IMR-90 (cell line): ENCODE results near the gene ITPRIP. TPM values are rescaled to one million over a fixed set of nuclear protein-coding genes. Genes with fewer than 3 reads are reported as not detected.

ENCODE experiments used
- ATAC-seq: fragments of 200-7000 bp; cut with Tn5 transposase; 2 replicates; pipeline ENCODE4 v1.9.1; 2020; ENCODE audit warnings: low read depth, mild to moderate bottlenecking, moderate library complexity
- BruUV-seq: library from RNA; stranded (reverse); fragments of 400-500 nt; replicated peaks from 2 replicates; lab custom pipeline; 2021; lab: Mats Ljungman, UMichigan
- CTCF ChIA-PET: fragments of 300-600 bp; formaldehyde crosslinking; extraction: SDS; loops from one replicate; lab custom pipeline; 2021; ENCODE audit warnings: antibody characterized with exemption; lab: Yijun Ruan, JAX
- POLR2A ChIA-PET: fragments of 300-600 bp; sonication (Branson Sonifier 250); formaldehyde crosslinking; loops from one replicate; lab custom pipeline; 2022; ENCODE audit warnings: antibody characterized with exemption; ENCODE audit not compliant: unreplicated experiment; lab: Charles Lee
- DNase-seq: peaks from one replicate; pipeline ENCODE4 v3.0.0; 2013
- H2AFZ ChIP-seq: replicated peaks from 2 replicates; pipeline ENCODE3; 2013; ENCODE audit warnings: low read length, mild to moderate bottlenecking; ENCODE audit not compliant: poor library complexity
- H2AK5ac ChIP-seq: 2 replicates; pipeline ENCODE4 v1.6.1; 2013; ENCODE audit warnings: low read depth, low read length, inconsistent platforms
- H2AK9ac ChIP-seq: replicated peaks from 2 replicates; pipeline ENCODE3; 2013; ENCODE audit warnings: mild to moderate bottlenecking, low read depth, low read length, moderate library complexity; ENCODE audit not compliant: poor library complexity
- H2BK120ac ChIP-seq: 2 replicates; pipeline ENCODE4 v1.6.1; 2013; ENCODE audit warnings: low read depth, low read length, inconsistent platforms
- H2BK15ac ChIP-seq: 3 replicates; pipeline ENCODE4 v1.6.1; 2013; ENCODE audit warnings: low read depth, low read length, inconsistent platforms
- H2BK20ac ChIP-seq: 2 replicates; pipeline ENCODE4 v1.6.1; 2013; ENCODE audit warnings: low read depth, mild to moderate bottlenecking, inconsistent platforms, low read length, moderate library complexity
- H2BK5ac ChIP-seq: 2 replicates; pipeline ENCODE4 v1.6.1; 2013; ENCODE audit warnings: mild to moderate bottlenecking, low read depth, low read length, inconsistent platforms; ENCODE audit not compliant: poor library complexity, severe bottlenecking
- H3K14ac ChIP-seq: replicated peaks from 2 replicates; pipeline ENCODE4 v1.6.1; 2013; ENCODE audit warnings: low read depth, low read length, inconsistent platforms
- H3K18ac ChIP-seq: 2 replicates; pipeline ENCODE4 v1.6.1; 2013; ENCODE audit warnings: low read depth, low read length, control low read depth
- H3K23ac ChIP-seq: 2 replicates; pipeline ENCODE4 v1.6.1; 2013; ENCODE audit warnings: low read depth, low read length, inconsistent platforms
- H3K27ac ChIP-seq: 2 replicates; pipeline ENCODE4 v1.5.1; 2013; ENCODE audit warnings: mild to moderate bottlenecking, control low read depth, low read length; ENCODE audit not compliant: insufficient read depth
- H3K27me3 ChIP-seq: 2 replicates; pipeline ENCODE4 v1.6.1; 2013; ENCODE audit warnings: low read length; ENCODE audit not compliant: control insufficient read depth, insufficient read depth
- H3K36me3 ChIP-seq: 2 replicates; pipeline ENCODE4 v1.6.1; 2013; ENCODE audit warnings: low read length, mixed read lengths; ENCODE audit not compliant: control insufficient read depth, insufficient read depth
- H3K4ac ChIP-seq: 2 replicates; pipeline ENCODE4 v1.6.1; 2013; ENCODE audit warnings: low read depth, low read length, inconsistent platforms
- H3K4me1 ChIP-seq: 2 replicates; pipeline ENCODE4 v1.6.1; 2013; ENCODE audit warnings: low read length, mixed read lengths; ENCODE audit not compliant: control insufficient read depth, insufficient read depth
- H3K4me2 ChIP-seq: 2 replicates; pipeline ENCODE4 v1.6.1; 2013; ENCODE audit warnings: low read depth, mild to moderate bottlenecking, control low read depth, low read length, moderate library complexity
- H3K4me3 ChIP-seq: 2 replicates; pipeline ENCODE4 v1.5.1; 2013; ENCODE audit warnings: low read depth, mild to moderate bottlenecking, control low read depth, low read length, moderate library complexity; ENCODE audit not compliant: insufficient read depth
- H3K56ac ChIP-seq: 2 replicates; pipeline ENCODE4 v1.6.1; 2013; ENCODE audit warnings: low read length, inconsistent platforms; ENCODE audit not compliant: insufficient read depth; ENCODE audit errors: extremely low read depth
- H3K79me1 ChIP-seq, 2 experiments: 2 replicates each; pipeline ENCODE4 v1.6.1; 2013; ENCODE audit warnings: low read length in 2 of 2, inconsistent platforms in 1 of 2, low read depth in 1 of 2
- H3K9ac ChIP-seq: 2 replicates; pipeline ENCODE4 v1.6.1; 2013; ENCODE audit warnings: low read depth, low read length, control low read depth
- H3K9me1 ChIP-seq: 2 replicates; pipeline ENCODE4 v1.6.1; 2013; ENCODE audit warnings: low read length, inconsistent platforms; ENCODE audit not compliant: insufficient read depth
- H3K9me3 ChIP-seq: 2 replicates; pipeline ENCODE4 v1.6.1; 2013; ENCODE audit warnings: low read length; ENCODE audit not compliant: control insufficient read depth, insufficient read depth
- H4K20me1 ChIP-seq: 2 replicates; pipeline ENCODE4 v1.6.1; 2013; ENCODE audit warnings: low read length, inconsistent platforms; ENCODE audit not compliant: insufficient read depth
- H4K5ac ChIP-seq: 2 replicates; pipeline ENCODE4 v1.6.1; 2013; ENCODE audit warnings: mild to moderate bottlenecking, low read depth, low read length, control low read depth
- H4K8ac ChIP-seq, 2 experiments: 2 replicates each; pipeline ENCODE4 v1.6.1; 2013; ENCODE audit warnings: low read depth in 2 of 2, low read length in 2 of 2, control low read depth in 1 of 2, inconsistent platforms in 1 of 2
- H4K91ac ChIP-seq: 2 replicates; pipeline ENCODE4 v1.6.1; 2013; ENCODE audit warnings: low read depth, low read length, inconsistent platforms; ENCODE audit not compliant: insufficient read depth
- CEBPB ChIP-seq: IDR thresholded peaks from 2 replicates; pipeline ENCODE4 v1.6.1; 2012; ENCODE audit warnings: low read depth, low read length, improper control_type of control experiment
- CHD1 ChIP-seq: IDR thresholded peaks from 2 replicates; pipeline ENCODE4 v1.6.1; 2012; ENCODE audit warnings: low read depth, low read length, improper control_type of control experiment
- WGBS, 2 experiments: methylation state at CpG; one replicate each; pipeline versions ENCODE4 v1.1.5 to v1.1.7; 2013; ENCODE audit warnings: missing lambda C conversion rate in 2 of 2; ENCODE audit not compliant: insufficient read length in 1 of 2; ENCODE audit errors: extremely low coverage in 2 of 2; 5-methylcytosine and 5-hydroxymethylcytosine counted together
- dilution Hi-C: fragments of 300-500 bp; cut with HindIII; formaldehyde crosslinking; loops from one replicate; pipeline ENCODE4 v1.14.3; 2018; ENCODE audit warnings: low sequenced_read_pairs; ENCODE audit not compliant: unreplicated experiment
- in situ Hi-C: fragments of 300-500 bp; cut with MboI; formaldehyde crosslinking; loops from 3 replicates; pipeline ENCODE4 v1.14.3; 2019; ENCODE audit warnings: low sequenced_read_pairs, inconsistent platforms, mixed read lengths
- intact Hi-C: fragments of 100-400 bp; cut with micrococcal nuclease; formaldehyde crosslinking; loops from 2 replicates; pipeline ENCODE4 v1.10.0; 2022
- polyA plus RNA-seq, 3 experiments: library from polyadenylated mRNA; depleted of rRNA; stranded (reverse); fragments of >200 nt; gene quantifications; 2 replicates each; pipeline ENCODE4 v1.2.3, GENCODE V29; 2012; ENCODE audit warnings: low replicate concordance in 1 of 3
- total RNA-seq: library from RNA; depleted of rRNA; stranded (reverse); fragments of >200 nt; gene quantifications from 2 replicates; pipeline ENCODE4 v1.2.3, GENCODE V29; 2012

The ITPRIP gene
- total and polyA plus RNA-seq, 2 of the 4 experiments (the other 2 are of a cell fraction), result 7.5 to 31.9 TPM

DNA sequence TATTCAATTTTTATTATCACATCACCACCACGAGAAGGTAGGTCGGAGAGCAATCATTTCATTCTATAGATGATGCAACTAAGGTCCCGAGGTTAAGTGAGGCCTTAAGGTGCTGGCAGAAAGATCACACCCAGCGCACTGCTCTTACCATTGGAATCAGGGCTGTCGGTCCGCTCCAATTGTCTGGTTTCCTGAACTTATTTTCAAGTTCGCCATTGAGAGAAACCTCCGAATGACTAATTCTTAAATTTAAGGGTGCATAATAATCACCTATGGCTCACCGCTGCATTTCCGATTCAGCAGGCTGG is 69.9 kb downstream of the ITPRIP start:
- H3K18ac ChIP-seq, result no peak overlapping the region
- peaks cover 12% of the 10 kb centered on the region; the same call in 1 of the 2 replicates for H4K20me1 ChIP-seq
- H3K23ac ChIP-seq, result no peak overlapping the region
- DNase-seq (no peak), ATAC-seq (no peak)
- H3K14ac ChIP-seq, result no peak overlapping the region
- H4K5ac ChIP-seq, result peak overlapping the region; percentile 42
- H3K27ac ChIP-seq, result peak overlapping the region; percentile 26
- BruUV-seq, result no TSS peak
- CTCF ChIA-PET, result no interaction called here
- peak overlapping the region; percentile 55 for H3K4me3 ChIP-seq
- H2BK15ac ChIP-seq, result no peak overlapping the region
- H4K91ac ChIP-seq, result no peak overlapping the region; the same call in 1 of the 2 replicates
- POLR2A ChIA-PET, result no interaction called here
- no CpG with 5 or more reads among the region's 10 CpGs for WGBS, 2 experiments
- peak overlapping the region; percentile 76 for H3K4me2 ChIP-seq
- no peaks in the 10 kb centered on the region for H3K27me3 ChIP-seq
- TF ChIP-seq CHD1 (no peak), CEBPB (peak; percentile 24; the same call in 1 of the 2 replicates)
- H3K4me1 ChIP-seq, result peaks cover 2% of the 10 kb centered on the region
- peak overlapping the region; percentile 22 for H3K4ac ChIP-seq
- peak overlapping the region; percentile 43; the same call in 1 of the 2 replicates for H3K9ac ChIP-seq
- no peak overlapping the region; the same call in 1 of the 2 replicates for H3K56ac ChIP-seq
- dilution Hi-C loops, result no loop called here
- no peaks in the 10 kb centered on the region for H3K9me1 ChIP-seq
- H3K9me3 ChIP-seq, result no peaks in the 10 kb centered on the region
- in situ Hi-C loops, result no loop called here
- peak overlapping the region; percentile 46 to 67; a peak in 2 of 4 replicates for H4K8ac ChIP-seq
- H2AK5ac ChIP-seq, result peak overlapping the region; percentile 61; the same call in 1 of the 2 replicates
- H2BK5ac ChIP-seq, result no peak overlapping the region
- no peak overlapping the region for H2AFZ ChIP-seq
- peaks cover 0 to 29% of the 10 kb centered on the region in 2 experiments; a peak in 2 of 4 replicates for H3K79me1 ChIP-seq
- no peak overlapping the region for H2BK120ac ChIP-seq
- no peak overlapping the region for H2BK20ac ChIP-seq
- H3K36me3 ChIP-seq, result peaks cover 28% of the 10 kb centered on the region
- intact Hi-C loops, result no loop called here
- H2AK9ac ChIP-seq, result peak overlapping the region; percentile 48
